GOT3 (cell line): Measurements from ENCODE around the gene CDC42EP4.
"Not testable (repeated sequence)": the region's sequence is repeated elsewhere in the genome, so short reads cannot be mapped to it uniquely, and the experiment has no call there.

ENCODE experiments used
- DNase-seq: peaks from one replicate; lab custom pipeline; 2025; ENCODE audit warnings: mixed read lengths; lab: John Stamatoyannopoulos, UW

Gene CDC42EP4

DNA sequence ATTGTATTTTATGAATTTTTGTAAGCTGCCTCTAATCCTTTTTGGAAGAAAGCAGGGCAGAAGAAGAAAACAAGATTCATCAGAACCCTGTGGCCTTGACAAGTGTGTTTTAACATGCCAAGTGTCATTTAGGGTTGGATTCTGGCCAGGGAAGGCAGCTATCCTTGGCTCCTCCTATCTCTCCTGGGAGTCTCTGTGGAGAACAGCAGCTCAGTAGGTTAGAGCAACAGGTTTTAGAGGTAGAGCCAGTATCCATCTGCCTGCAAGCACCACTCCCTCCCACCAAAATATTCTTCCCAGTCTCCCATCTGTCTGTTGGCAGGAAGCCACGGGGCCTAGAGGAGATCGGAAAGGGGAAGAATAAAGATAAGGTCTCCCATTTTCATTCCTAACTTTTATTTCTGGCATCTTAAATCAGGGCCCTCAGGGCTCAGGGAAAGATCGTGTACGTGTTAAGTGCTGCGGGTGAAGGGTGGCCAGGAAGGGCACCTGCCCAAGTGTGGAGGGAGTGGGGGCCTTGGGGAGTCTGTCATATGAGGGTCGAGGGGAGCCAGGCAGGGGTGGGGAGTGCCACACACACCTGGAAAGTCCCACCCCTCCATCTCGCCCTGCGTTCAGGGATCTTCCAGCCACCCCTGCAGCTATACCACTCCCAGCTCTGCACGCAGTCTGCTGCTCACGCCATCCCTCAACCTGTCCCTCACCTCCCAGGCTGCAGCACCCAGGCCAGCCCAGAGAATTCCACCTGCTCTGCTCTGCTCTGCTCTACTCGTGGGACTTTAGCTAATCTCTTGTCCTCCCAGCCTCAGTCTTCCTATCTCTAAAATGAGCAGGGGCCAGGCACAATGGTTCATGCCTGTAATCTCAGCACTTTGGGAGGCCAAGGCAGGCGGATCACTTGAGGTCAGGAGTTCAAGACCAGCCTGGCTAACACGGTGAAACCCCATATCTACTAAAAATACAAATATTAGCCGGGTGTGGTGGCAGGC is 33.0 kb downstream of the CDC42EP4 start:
- no peak for DNase-seq

DNA sequence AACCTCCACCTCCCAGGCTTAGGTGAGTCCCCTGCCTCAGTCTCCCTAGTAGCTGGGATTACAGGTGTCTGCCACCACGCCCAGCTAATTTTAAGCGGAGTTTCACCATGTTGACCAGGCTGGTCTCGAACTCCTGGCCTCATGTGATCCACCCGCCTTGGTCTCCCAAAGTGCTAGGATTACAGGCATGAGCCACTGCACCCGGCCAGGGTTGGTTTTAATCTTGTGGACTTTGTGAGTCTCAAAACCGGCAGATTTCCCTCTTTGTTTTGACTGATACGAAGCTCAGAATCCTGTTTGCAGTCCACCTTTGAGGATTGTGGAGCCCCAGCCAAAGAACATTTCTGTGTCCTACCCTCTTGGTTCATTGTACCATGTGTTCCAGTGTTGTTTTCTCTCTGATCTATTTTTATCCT is 33.7 kb downstream of the CDC42EP4 start:
- DNase-seq, result no peak

DNA sequence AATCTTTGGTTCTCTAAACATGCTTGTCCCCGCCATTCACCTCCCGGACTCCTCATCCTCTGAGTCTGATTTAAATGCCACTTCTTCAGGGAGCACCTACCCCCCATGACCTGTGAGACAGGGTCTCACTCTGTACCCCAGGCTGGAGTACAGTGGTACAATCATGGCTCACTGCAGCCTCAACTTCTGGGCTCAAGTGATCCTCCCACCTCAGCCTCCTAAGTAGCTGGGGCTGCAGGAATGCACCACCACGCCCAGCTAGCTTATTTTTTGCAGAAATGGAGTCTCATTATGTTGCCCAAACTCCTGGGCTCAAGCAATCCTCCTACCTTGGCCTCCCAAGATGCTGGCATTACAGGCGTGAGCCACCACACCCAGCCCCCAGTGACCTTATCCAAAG is 37.3 kb downstream of the CDC42EP4 start:
- DNase-seq, result no peak

DNA sequence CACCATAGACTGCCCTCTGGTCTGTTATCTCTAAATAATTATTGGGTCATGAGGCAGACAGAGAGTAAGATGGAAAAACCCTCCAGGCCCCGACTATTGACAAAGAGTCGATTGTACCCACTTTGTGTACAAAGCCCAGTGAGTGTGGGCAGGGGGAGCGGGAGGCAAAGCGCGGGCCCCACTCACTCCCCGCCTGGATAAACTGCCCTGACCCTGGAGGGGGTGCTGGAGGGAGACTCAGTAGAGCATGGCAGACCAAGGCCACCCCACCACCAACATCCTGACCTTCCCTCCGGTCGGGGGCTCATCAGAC is 38.9 kb downstream of the CDC42EP4 start:
- DNase-seq, result no peak

DNA sequence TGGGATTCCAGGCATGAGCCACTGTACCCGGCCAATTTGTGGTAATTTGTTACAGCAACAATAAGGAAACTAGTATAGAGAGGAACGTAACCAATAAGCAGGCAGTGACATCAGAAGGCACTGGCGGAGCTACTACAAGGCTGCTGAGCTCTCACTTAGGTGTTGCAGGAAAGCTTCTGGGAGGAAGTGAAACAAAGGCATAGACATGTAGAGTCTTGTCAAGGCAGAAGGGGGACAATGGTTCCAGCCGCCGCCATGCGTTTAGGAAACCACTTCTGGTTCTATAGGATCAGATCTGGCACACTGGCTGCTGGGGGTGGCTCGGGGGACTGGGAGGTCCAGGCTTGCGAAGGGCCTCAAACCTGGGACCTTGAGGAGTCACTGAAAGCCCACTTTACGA is 40.7 kb downstream of the CDC42EP4 start:
- no peak for DNase-seq

DNA sequence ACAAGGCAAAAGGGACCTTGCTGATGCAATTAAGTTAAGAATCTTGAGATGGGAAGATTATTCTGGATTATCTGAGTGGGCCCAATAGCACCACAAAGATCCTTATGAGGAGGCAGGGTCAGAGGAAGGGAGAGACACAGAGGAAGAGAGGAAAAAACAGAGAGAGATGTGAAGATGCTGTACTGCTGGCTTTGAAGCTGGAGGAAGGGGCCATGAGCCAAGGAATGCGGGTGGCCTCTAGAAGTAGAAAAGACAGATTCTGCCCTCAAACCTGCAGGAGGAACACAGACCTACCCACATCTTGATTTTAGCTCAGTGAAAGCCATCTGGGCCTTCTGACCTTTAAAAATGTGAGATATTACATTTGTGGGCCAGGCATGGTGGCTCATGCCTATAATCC is 42.0 kb downstream of the CDC42EP4 start:
- no peak for DNase-seq

DNA sequence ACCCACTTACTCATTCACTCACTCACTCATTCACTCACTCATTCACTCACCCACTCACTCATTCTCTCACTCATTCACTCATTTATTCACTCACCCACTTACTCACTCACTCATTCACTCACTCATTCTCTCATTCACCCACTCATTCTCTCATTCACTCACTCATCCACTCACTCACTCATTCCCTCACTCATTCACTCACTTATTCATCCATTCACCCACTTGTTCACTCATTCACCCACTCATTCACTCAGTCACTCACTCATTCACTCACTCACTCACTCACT is 42.5 kb downstream of the CDC42EP4 start:
- DNase-seq, result no peak

DNA sequence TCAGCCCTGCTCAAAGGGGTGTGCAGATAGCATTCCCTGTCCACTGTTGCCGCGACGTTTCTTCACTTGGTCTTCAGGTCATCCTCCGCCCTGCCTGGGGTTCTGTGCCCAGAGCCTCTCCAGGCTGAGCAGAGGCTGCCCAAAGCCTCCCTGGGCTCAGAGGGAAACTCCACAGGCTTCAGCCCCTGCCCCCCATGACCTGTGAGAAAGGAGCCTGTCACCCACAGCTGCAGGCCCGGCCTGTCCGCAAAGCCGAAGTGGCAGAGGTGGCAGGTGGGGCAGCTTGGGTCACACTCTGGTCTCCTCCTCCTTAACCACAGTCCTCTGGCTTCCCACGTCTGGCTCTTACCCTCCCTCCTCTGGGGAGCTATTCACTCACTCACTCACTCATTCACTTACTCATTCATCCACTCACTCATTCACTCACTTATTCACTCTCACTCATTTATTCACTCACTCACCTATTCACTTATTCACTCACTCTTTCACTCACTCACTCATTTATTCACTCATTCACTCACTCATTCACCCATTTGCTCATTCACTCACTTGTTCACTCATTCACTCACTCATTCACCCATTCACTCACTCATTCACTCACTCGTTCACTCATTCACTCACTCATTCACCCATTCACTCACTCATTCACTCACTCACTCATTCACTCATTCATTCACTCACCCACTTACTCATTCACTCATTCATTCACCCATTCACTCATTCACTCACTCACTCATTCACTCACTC is 43.0 kb downstream of the CDC42EP4 start:
- no peak for DNase-seq

DNA sequence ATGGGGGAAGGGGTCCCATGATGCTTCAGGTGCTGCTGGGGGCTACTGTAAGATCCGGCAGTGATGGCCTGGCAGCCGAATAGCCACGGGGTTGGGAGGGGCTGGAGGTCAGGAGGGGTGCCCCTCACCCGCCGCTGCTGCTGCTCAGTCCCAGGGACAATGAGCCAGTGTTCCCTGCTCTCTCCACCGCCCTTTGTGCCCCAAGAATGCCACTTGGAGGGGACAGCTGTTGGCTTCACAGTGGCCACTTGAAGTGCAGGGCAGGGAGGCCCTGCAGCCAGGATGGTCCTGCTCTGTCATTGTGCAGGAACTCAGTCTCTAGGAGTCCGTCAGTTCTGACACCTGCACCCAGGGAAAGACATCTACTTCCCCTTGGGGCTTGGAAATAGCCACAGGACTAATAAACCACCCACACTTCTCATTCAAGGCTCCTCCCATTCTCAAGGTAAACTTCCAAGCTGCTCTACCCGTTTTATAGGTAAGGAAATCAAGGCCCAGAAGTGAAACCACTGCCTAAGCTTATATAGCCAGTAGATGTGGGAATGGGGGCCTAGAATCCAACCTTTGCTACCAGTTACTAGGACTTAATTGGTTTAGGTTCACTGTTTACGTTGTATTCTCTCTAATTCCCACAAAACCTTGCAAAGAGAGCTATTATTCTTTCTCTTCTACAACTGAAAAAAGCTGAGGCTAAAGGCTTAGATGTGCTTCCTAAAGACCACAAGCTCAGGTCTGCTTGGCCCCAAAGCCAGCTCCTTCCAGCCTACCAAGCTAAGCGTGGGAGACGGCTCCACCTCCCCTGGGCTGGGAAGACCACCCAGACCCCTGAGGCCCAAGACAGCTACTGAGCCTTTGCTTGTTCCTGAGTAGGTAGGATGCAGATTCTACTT is 43.9 kb downstream of the CDC42EP4 start:
- no peak for DNase-seq

DNA sequence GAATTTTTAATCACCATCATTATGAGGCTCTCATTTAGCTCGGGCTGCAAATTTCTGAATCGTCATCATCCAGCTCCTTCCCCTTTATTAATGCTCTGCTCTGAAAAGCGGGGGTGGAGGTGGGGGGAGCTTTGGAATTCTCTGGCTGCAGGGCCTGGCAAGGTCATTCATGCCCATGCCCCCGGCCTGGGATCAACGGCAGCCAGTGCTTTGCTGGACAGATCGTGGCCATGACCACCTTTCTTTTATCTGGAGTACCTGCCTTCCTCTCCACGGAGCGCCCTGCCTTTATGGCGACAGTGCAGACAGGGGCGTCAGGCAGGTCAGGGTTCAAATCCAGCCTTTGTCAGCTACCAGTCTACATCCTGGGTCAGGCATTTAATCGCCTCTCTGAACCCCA is 45.0 kb downstream of the CDC42EP4 start:
- no peak for DNase-seq

DNA sequence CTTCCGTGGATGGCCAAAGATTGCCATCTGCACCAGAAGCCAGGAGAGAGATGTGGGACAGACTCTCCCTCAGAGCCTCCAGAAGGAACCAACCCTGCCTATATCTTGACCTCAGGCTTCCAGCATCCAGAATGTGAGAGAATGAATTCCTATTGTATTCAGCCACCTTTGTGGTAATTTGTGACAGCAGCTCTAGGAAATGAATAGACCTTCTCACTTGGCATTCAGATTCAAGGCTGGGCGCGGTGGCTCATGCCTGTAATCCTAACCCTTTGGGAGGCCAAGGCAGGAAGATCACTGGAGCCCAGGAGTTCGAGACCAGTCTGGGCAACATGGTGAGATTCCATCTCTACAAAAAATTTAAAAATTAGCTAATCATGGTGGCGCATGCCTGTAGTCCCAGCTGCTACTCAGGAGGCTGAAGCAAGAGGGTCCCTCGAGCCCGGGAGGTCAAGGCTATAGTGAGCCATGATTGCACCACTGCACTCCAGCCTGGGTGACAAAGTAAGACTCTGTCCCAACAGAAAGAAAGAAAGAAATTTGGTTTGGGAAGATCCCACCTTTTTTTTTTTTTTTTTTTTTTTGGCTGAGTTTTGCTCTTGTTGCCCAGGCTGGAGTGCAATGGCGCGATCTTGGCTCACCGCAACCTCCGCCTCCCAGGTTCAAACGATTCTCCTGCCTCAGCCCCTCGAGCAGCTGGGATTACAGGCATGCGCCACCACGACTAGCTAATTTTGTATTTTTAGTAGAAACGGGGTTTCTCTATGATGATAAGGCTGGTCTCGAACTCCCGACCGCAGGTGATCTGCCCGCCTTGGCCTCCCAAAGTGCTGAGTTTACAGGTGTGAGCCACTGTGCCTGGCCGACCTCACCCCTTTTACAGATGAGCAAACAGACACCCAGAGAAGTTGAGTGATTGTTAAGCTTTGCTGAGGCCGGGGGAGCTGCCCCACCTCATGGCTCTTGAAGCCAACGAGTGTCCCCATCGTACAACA is 45.9 kb downstream of the CDC42EP4 start:
- no peak for DNase-seq

DNA sequence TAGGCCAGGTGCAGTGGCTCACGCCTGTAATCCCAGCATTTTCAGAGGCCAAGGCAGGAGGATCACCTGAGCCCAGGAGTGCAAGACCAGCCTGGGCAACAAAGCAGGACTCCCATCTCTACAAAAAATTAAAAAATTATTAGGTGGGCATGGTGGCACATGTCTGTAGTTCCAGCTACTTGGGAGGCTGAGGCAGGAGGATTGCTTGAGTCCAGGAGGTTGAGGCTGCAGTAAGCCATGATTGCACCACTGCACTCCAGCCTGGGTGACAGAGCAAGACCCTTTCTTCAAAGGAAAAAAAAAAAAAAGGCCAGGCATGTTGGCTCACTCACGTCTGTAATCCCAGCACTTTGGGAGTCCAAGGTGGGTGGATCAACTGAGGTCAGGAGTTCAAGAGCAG is 47.4 kb downstream of the CDC42EP4 start:
- DNase-seq, result not testable (repeated sequence)

DNA sequence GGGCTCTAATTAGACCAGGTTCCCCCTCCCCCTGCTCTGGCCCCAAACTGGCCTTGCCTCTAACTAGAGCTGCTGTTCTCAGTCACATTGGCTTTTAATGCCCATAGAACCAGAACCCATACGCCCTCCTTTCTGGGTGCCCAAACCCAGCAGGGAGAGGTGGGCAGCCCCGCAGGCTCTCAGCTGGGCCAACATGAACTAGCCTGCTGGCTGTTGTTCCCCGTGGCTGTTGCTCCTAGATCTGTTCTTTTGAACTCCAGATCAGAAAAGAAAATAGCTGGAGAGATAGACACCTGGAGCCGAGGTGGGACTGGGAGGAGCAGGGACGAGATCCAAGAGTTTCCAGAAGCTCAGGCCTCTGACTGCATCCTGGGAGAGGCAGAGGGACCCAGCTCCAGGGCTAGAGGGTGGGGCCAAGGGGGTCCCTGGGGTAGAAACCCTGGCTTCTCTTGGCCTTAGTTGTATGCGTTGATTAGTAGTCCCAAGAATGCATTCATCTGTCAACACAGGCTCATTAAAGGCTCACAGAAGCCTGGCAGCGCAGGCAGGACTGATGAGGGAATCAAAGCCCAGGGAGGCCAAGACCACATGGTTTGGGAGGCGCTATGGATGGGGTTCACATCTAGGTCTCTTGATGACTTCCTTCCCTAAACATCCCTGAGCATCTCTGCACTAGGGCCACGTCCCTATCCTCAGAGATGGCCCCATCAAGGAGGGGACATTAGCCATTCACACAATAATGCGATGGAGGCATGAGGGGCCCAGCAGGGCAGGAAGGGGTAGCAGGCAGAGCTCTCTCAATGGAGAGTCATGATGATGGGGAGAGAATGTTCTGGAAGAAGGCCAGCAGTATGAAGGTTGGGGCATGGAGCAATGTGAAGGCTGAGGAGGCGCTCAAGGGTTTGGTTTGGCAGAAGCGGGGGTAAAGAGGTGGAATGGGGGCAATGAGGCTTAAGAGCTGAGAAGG is 48.8 kb downstream of the CDC42EP4 start:
- DNase-seq, result no peak

DNA sequence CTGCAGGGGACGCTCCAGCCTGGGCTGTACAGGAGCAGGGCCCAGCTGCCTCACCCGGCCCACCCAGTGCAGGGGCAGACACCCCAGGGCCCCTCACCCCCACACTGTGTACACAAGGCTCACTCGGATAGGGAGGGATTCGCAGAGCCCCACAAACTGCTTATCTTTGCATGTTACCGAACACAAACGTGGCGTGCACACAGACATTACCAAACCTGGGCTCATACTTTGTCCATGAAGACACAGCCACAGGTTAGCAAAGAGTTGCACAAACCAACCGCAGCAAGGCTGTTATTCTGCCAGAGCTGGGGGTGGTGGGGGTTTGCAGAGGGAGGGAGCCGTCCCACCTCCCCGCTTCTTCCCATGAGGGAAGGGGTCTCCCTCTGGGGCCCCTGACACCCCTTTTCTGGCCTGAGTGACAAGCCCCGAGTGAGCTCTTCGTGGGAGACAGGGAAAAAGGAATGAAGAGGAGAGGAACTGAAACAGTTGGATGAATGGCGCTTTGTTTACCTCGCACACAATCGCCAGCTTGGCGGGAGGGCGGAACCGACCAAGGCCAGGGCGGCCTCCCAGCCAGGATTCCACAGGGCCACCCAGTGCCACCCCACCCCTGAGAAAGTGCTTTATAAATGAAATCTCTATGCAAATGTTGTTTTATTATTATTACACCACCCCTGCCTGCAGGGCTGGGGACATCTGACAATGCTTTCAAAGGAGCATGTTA is 49.7 kb downstream of the CDC42EP4 start:
- no peak for DNase-seq

DNA sequence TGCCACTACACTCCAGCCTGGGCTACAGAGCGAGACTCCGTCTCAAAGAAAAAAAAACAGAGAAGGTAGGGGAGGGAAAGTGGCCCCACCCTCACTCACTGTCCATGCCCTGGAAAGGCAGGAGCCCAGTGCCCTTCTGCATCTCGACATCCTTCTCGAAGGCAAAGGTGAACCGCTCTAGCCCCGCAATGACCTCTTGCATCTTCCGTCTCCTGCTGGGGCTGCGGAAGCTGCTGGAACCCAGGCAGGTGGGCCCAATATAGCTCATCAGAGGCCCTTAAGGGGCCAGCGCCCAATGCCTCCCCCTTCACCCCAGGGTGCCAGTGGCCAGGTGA is 50.2 kb downstream of the CDC42EP4 start, which contains the start of gene CPSF4L:
Gene CPSF4L (minus strand): TSS at position 264 of the 335 bp plus-strand sequence. CDS start 62 bp downstream, at position 202.
- no peak for DNase-seq

DNA sequence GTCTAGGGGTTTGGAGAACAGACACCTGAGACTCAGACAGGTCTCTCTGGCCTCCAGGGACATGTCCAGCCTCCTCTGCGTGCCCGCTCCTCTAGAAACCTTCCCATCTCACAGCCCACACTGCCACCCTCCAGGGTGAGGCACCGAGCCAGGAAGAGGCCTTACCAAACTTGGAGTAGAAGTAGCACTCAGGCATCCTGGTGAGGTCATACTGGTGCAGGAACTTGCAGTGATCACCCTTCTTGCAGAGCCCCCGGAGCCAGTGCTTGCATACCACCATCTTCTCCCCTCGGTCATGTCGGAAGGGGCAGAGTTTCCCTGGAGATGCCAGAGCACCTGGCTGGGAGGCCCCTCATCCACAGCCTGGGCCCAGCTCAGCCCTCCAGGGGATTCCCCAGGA is 54.3 kb downstream of the CDC42EP4 start:
- no peak for DNase-seq

DNA sequence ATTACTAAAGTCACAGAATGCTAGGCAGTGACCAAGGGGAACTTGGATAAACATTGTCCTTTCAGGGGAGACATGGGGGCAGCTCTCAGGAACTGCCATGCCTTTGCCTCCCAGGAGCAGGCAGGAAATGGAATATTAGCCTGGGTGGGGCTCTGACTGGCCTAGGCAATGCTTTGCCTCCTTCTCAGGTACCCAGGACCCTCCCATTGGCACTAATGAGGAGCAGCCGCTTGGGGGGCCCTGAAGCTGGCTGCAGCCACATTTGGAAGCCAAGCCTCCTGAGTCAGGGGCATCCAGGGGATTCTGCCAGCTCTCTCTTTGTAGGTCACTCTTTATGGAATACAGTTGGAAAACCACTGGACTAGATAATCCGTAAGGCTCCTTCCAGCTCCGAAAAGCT is 55.6 kb downstream of the CDC42EP4 start:
- DNase-seq, result no peak

DNA sequence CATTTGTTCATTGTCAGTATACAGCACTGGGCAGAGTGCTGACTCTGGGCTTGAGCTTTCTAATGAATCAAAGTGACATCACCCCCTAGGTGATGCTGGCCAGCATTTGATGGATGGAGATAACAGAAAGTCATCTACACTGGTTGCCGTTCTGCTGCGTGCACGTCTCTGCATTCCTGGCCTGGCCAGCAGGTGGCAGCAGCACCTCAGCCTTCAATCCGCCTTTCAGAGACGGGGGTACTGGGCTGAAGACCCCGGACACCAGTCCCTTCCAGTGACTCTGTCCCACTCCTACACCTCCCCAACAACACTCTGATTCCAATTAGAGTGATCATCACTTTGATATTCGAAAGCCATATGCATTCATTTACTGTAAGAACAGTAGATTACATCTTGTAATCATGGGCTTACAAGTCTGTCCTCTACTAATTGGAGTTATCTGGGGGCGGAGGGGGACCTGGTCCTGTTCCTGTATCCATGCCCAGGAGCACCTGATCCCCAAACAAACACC is 56.1 kb downstream of the CDC42EP4 start:
- no peak for DNase-seq

DNA sequence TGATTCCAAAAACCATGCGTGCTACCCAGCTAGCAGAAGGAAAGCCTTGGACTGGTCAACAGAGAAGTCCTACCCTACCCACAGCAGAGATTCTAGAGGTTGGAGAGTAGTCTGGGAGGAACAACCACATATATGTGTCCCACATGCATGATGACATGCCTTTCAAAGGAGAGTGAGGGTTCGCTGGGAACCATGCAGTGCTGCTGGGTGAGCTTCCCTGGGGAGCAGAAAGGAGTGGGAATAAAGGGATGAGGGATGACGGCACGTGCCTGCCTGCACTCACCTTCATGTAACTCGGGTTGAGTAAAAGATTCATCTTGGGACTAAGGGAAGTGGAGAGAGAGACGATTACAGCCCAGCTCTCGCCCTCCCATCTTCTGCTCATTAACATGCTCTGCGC is 59.9 kb downstream of the CDC42EP4 start:
- DNase-seq, result no peak
